HEK293 (cell line): ENCODE measurements around the gene SLC5A4.

Experiments used
- CTCF ChIA-PET: fragments of 350-600 bp; formaldehyde crosslinking; extraction: SDS; loops from one replicate; lab custom pipeline; 2021; ENCODE audit warnings: antibody characterized with exemption; lab: Yijun Ruan, JAX
- POLR2A ChIA-PET: fragments of 300-600 bp; formaldehyde crosslinking; extraction: SDS; loops from one replicate; lab custom pipeline; 2020; ENCODE audit warnings: antibody characterized with exemption, inconsistent platforms; lab: Yijun Ruan, JAX
- H3K27ac ChIP-seq: fragments of 200-500 bp; sonication (Bioruptor generic); 2 replicates; pipeline ENCODE4 v1.5.1; 2014; ENCODE audit warnings: low read depth, low read length, control low read depth, inconsistent platforms; ENCODE audit errors: extremely low read depth
- H3K36me3 ChIP-seq, 2 experiments: fragments of 200-500 bp in 1 of 2; sonication (Bioruptor generic) in 1 of 2; 1 replicate in 1 of 2; 2 replicates in 1 of 2; pipeline ENCODE4 v1.5.1; 2014 to 2017; ENCODE audit warnings: inconsistent platforms in 2 of 2, low read length in 2 of 2; ENCODE audit not compliant: control insufficient read depth in 2 of 2, insufficient read depth in 1 of 2
- H3K4me1 ChIP-seq: fragments of 200-500 bp; sonication (Bioruptor generic); 2 replicates; pipeline ENCODE4 v1.5.1; 2014; ENCODE audit warnings: mild to moderate bottlenecking, low read length, inconsistent platforms; ENCODE audit not compliant: control insufficient read depth, insufficient read depth
- H3K4me3 ChIP-seq: 2 replicates; pipeline ENCODE4 v1.5.1; 2011; ENCODE audit warnings: low read depth, mild to moderate bottlenecking, control low read depth, low read length, moderate library complexity
- H3K9me3 ChIP-seq: fragments of 200-500 bp; sonication (Bioruptor generic); 2 replicates; pipeline ENCODE4 v1.5.1; 2014; ENCODE audit warnings: low read depth, low read length, inconsistent platforms; ENCODE audit not compliant: control insufficient read depth, insufficient read depth
- BCL11A ChIP-seq: fragments of 450-650 bp; formaldehyde crosslinking; IDR thresholded peaks from 2 replicates; pipeline ENCODE4 v1.5.1; 2016; ENCODE audit warnings: low read depth, missing biosample characterization, missing genetic modification characterization
- GLI2 ChIP-seq: fragments of 450-650 bp; formaldehyde crosslinking; IDR thresholded peaks from 2 replicates; pipeline ENCODE4; 2017; ENCODE audit warnings: missing biosample characterization, missing genetic modification characterization, low read depth, borderline replicate concordance
- HOXA7 ChIP-seq: sonication (generic); formaldehyde crosslinking; IDR thresholded peaks from 2 replicates; pipeline ENCODE4 v1.8.1; 2022; ENCODE audit warnings: missing genetic modification reagents, borderline replicate concordance
- MYNN ChIP-seq: fragments of 450-650 bp; formaldehyde crosslinking; IDR thresholded peaks from 2 replicates; pipeline ENCODE4 v1.5.1; 2016; ENCODE audit warnings: missing biosample characterization, missing genetic modification characterization, borderline replicate concordance
- PRDM4 ChIP-seq: fragments of 450-650 bp; formaldehyde crosslinking; IDR thresholded peaks from 2 replicates; pipeline ENCODE4 v1.5.1; 2017; ENCODE audit warnings: missing biosample characterization, missing genetic modification characterization
- REST ChIP-seq: fragments of 450-650 bp; formaldehyde crosslinking; IDR thresholded peaks from 2 replicates; pipeline ENCODE4 v1.5.1; 2016; ENCODE audit warnings: missing biosample characterization, missing genetic modification characterization
- ZNF157 ChIP-seq: fragments of 450-650 bp; formaldehyde crosslinking; IDR thresholded peaks from 2 replicates; pipeline ENCODE4 v1.5.1; 2016; ENCODE audit warnings: missing biosample characterization, missing genetic modification characterization
- ZNF280D ChIP-seq: fragments of 450-650 bp; formaldehyde crosslinking; IDR thresholded peaks from 2 replicates; pipeline ENCODE4 v1.5.1; 2016; ENCODE audit warnings: missing biosample characterization, missing genetic modification characterization
- ZNF292 ChIP-seq: fragments of 450-650 bp; formaldehyde crosslinking; IDR thresholded peaks from 2 replicates; pipeline ENCODE4 v1.5.1; 2016; ENCODE audit warnings: low read depth, missing biosample characterization, missing genetic modification characterization, borderline replicate concordance
- ZNF350 ChIP-seq: fragments of 450-650 bp; formaldehyde crosslinking; IDR thresholded peaks from 2 replicates; pipeline ENCODE4 v1.5.0; 2017; ENCODE audit warnings: missing biosample characterization, mild to moderate bottlenecking, missing genetic modification characterization
- ZNF48 ChIP-seq: fragments of 450-650 bp; formaldehyde crosslinking; IDR thresholded peaks from 2 replicates; pipeline ENCODE4 v1.5.1; 2016; ENCODE audit warnings: missing biosample characterization, missing genetic modification characterization
- ZNF521 ChIP-seq: fragments of 450-650 bp; formaldehyde crosslinking; IDR thresholded peaks from 2 replicates; pipeline ENCODE4 v1.5.1; 2017; ENCODE audit warnings: missing biosample characterization, mild to moderate bottlenecking, missing genetic modification characterization
- ZNF626 ChIP-seq: fragments of 450-650 bp; sonication (Bioruptor Pico); formaldehyde crosslinking; IDR thresholded peaks from 2 replicates; pipeline ENCODE4 v1.5.1; 2018; ENCODE audit warnings: missing biosample characterization, missing genetic modification characterization, inconsistent platforms
- ZNF660 ChIP-seq: fragments of 450-650 bp; IDR thresholded peaks from 2 replicates; pipeline ENCODE4 v1.5.1; 2018; ENCODE audit warnings: missing biosample characterization, mild to moderate bottlenecking, missing genetic modification characterization
- ZNF677 ChIP-seq: fragments of 450-650 bp; IDR thresholded peaks from 2 replicates; pipeline ENCODE4 v1.5.0; 2018; ENCODE audit warnings: missing biosample characterization, mild to moderate bottlenecking, missing genetic modification characterization, moderate library complexity
- ZNF776 ChIP-seq: fragments of 450-650 bp; formaldehyde crosslinking; IDR thresholded peaks from 2 replicates; pipeline ENCODE4 v1.5.0; 2017; ENCODE audit warnings: missing biosample characterization, missing genetic modification characterization, borderline replicate concordance
- ZNF791 ChIP-seq: fragments of 450-650 bp; formaldehyde crosslinking; IDR thresholded peaks from 2 replicates; pipeline ENCODE4 v1.5.1; 2016; ENCODE audit warnings: missing biosample characterization, missing genetic modification characterization
- ZNF792 ChIP-seq: fragments of 450-650 bp; formaldehyde crosslinking; IDR thresholded peaks from 2 replicates; pipeline ENCODE4 v1.5.1; 2016; ENCODE audit warnings: missing biosample characterization, missing genetic modification characterization
- ZSCAN4 ChIP-seq: fragments of 450-650 bp; formaldehyde crosslinking; IDR thresholded peaks from 2 replicates; pipeline ENCODE4 v1.5.1; 2017; ENCODE audit warnings: missing biosample characterization, missing genetic modification characterization

Gene SLC5A4

GRCh38 chr22:32244547-32244946, 10.6 kb downstream of the SLC5A4 start (continued):
- TF ChIP-seq PRDM4 (tag by site-specific recombination) (no peak), REST (tag by site-specific recombination) (no peak), ZNF792 (tag by site-specific recombination) (no peak)

GRCh38 chr22:32240461-32240860, 14.7 kb downstream of the SLC5A4 start:
- Histone ChIP-seq H3K9me3 (no peaks in the 10 kb centered on the region), H3K4me1 (no peaks in the 10 kb centered on the region), H3K27ac (no peak overlapping the region), H3K36me3 (no peaks in the 10 kb centered on the region), H3K4me3 (no peak overlapping the region)
- no peak for TF ChIP-seq ZNF677 (tag by site-specific recombination)
- no peak for TF ChIP-seq ZNF292
- ChIA-PET CTCF (interaction anchor here (0.5 to 1.1 kb wide), 4 partner anchors 17 to 43 kb away, joined by 3 to 4 read pairs (median 4); no protein-coding TSS in a partner anchor), POLR2A (no interaction called here)

- H3K4me3 ChIP-seq = no peak overlapping the region
- no peaks in the 10 kb centered on the region for H3K4me1 ChIP-seq
- H3K36me3 ChIP-seq = no peaks in the 10 kb centered on the region
- H3K27ac ChIP-seq = no peak overlapping the region
- CTCF ChIA-PET = no interaction called here
- TF ChIP-seq GLI2 (tag by site-specific recombination) = no peak
- TF ChIP-seq HOXA7 (CRISPR knock-in tag) = no peak
- TF ChIP-seq ZNF776 (tag by site-specific recombination) = no peak
- no peak for TF ChIP-seq ZSCAN4 (tag by site-specific recombination)
- no peak for TF ChIP-seq ZNF626
- TF ChIP-seq ZNF350 (tag by site-specific recombination) = no peak
- TF ChIP-seq ZNF660 (tag by site-specific recombination) = no peak
- no peak for TF ChIP-seq ZNF792 (tag by site-specific recombination)
- no peak for TF ChIP-seq ZNF157
- no peak for TF ChIP-seq BCL11A (tag by site-specific recombination)
- no peak for TF ChIP-seq ZNF48 (tag by site-specific recombination)
- TF ChIP-seq ZNF280D (tag by site-specific recombination) = no peak
- TF ChIP-seq ZNF521 = no peak
- TF ChIP-seq MYNN = no peak
- TF ChIP-seq ZNF791 (tag by site-specific recombination) = no peak
- no peaks in the 10 kb centered on the region for H3K9me3 ChIP-seq
- POLR2A ChIA-PET = no interaction called here
Observed at GRCh38 chr22:32237906-32238305, 17.2 kb downstream of the SLC5A4 start.
